Mammary epithelial cell (primary cell): Measurements from ENCODE around the gene CIC.

Experiments
- EZH2 ChIP-seq: IDR thresholded peaks from 2 replicates; pipeline ENCODE4 v1.6.1; 2012; ENCODE audit warnings: low read length, inconsistent platforms, borderline replicate concordance
- TF ChIP-seq, protein P1 (sequence below), 2 donors: IDR thresholded peaks in 1 of 2; conservative IDR thresholded peaks in 1 of 2; 2 replicates each; pipeline ENCODE4 v1.5.1; 2011 to 2012; ENCODE audit warnings: inconsistent platforms in 2 of 2, low read length in 2 of 2, mild to moderate bottlenecking in 2 of 2, control low read depth in 1 of 2, low read depth in 1 of 2; ENCODE audit not compliant: insufficient read depth in 1 of 2; ENCODE audit errors: extremely low read depth in 1 of 2

DNA sequence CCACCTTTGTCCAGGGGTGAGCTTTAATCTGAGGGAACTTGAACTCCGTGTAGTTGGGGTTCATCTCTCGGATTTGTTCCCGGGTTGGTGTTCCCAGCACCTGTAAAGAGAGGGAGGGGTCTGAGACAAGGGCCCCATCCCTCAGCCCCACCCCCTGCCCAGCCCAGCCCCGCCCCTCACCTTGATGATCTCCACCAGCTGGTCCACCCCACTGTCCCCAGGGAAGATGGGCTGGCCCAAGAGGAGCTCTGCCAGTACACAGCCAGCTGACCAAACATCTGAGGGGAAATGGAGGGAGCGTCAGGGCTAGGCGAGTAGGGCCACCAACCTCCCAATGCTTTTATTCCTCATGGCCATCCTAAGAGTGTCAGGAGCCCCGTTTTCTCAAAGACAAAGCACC is 35.9 kb upstream of the CIC start:
- TF ChIP-seq, protein P1, sequence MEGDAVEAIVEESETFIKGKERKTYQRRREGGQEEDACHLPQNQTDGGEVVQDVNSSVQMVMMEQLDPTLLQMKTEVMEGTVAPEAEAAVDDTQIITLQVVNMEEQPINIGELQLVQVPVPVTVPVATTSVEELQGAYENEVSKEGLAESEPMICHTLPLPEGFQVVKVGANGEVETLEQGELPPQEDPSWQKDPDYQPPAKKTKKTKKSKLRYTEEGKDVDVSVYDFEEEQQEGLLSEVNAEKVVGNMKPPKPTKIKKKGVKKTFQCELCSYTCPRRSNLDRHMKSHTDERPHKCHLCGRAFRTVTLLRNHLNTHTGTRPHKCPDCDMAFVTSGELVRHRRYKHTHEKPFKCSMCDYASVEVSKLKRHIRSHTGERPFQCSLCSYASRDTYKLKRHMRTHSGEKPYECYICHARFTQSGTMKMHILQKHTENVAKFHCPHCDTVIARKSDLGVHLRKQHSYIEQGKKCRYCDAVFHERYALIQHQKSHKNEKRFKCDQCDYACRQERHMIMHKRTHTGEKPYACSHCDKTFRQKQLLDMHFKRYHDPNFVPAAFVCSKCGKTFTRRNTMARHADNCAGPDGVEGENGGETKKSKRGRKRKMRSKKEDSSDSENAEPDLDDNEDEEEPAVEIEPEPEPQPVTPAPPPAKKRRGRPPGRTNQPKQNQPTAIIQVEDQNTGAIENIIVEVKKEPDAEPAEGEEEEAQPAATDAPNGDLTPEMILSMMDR (conservative IDR thresholded peaks at IDR 0.05 in 1 of 2, IDR thresholded peaks at IDR 0.05 in 1 of 2; ENCODE audit: extremely low read depth in 1 of 2, insufficient read depth in 1 of 2, low read depth in 1 of 2, low read length in 2 of 2), result no peak
- no peak for TF ChIP-seq EZH2
